ENCODE results near the gene SLC2A6.

SLC2A6 gene

GRCh38 chr9:133437753-133438531, 41.0 kb downstream of the SLC2A6 start:
- peak; percentile 81 for DNase-seq (ENCODE audit: low spot score)

- no peak for DNase-seq (ENCODE audit: low spot score)
Observed at GRCh38 chr9:133436681-133437080, 42.2 kb downstream of the SLC2A6 start.

- no peak for DNase-seq (ENCODE audit: low spot score)
Observed at GRCh38 chr9:133433351-133433843, 45.5 kb downstream of the SLC2A6 start.

- DNase-seq (ENCODE audit: low spot score) = no peak
Observed at GRCh38 chr9:133430244-133430643, 48.7 kb downstream of the SLC2A6 start.

GRCh38 chr9:133429641-133430161, 49.2 kb downstream of the SLC2A6 start:
- DNase-seq (ENCODE audit: low spot score) = peak; percentile 99

GRCh38 chr9:133429214-133429613, 49.7 kb downstream of the SLC2A6 start:
- DNase-seq (ENCODE audit: low spot score) = no peak

- DNase-seq (ENCODE audit: low spot score) = peak; percentile 89
Observed at GRCh38 chr9:133428617-133429101, 50.2 kb downstream of the SLC2A6 start.

- no peak for DNase-seq (ENCODE audit: low spot score)
Observed at GRCh38 chr9:133427658-133428348, 51.1 kb downstream of the SLC2A6 start.

- DNase-seq (ENCODE audit: low spot score) = no peak
Observed at GRCh38 chr9:133426011-133426410, 52.9 kb downstream of the SLC2A6 start.

- DNase-seq (ENCODE audit: low spot score) = no peak
Observed at GRCh38 chr9:133425049-133425632, 53.8 kb downstream of the SLC2A6 start.

- no peak for DNase-seq (ENCODE audit: low spot score)
Observed at GRCh38 chr9:133424187-133424586, 54.7 kb downstream of the SLC2A6 start.

GRCh38 chr9:133423216-133423615, 55.7 kb downstream of the SLC2A6 start:
- no peak for DNase-seq (ENCODE audit: low spot score)

GRCh38 chr9:133421615-133422542, 57.0 kb downstream of the SLC2A6 start, which contains the start of gene ADAMTS13:
Gene ADAMTS13, plus strand, starts transcription at chr9:133422367. Its CDS starts 77 bp downstream, at chr9:133422444.
- no peak for DNase-seq (ENCODE audit: low spot score)
